ENCODE measurements around the gene D2HGDH. TPM values are rescaled to one million over a fixed set of nuclear protein-coding genes. Genes with fewer than 3 reads are reported as not detected.

The D2HGDH gene
- total and polyA plus RNA-seq, 2 donors from 2014 or later = 37.0 to 49.3 TPM

DNA sequence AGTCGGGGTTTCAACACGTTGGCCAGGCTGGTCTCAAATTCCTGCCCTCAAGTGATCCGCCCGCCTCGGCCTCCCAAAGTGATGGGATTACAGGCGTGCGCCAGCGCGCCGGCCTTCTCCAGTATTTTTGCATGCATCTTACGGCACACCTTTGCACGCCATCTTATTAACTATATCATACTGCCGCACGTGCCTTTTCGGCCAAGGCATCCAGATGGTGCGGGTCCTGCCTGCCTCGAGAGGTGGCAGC, 33.4 kb upstream of the D2HGDH start:
- intact Hi-C loops (cut with DNase I) = no loop called here
- TF ChIP-seq CTCF (IDR thresholded peaks at IDR 0.05; ENCODE audit: borderline replicate concordance, extremely low read depth, insufficient read depth) = no peak
- Histone ChIP-seq H3K27ac (ENCODE audit: low read depth in 2 of 2, low read length in 2 of 2) (peak overlapping the region; percentile 84 to 92), H3K9ac (ENCODE audit: low read length in 3 of 3) (no peak overlapping the region), H3K9me3 (ENCODE audit: control insufficient read depth in 2 of 3, insufficient read depth in 1 of 3, low read length in 3 of 3) (no peaks in the 10 kb centered on the region), H3K27me3 (ENCODE audit: control insufficient read depth, insufficient read depth, low read length) (no peaks in the 10 kb centered on the region), H3K4me3 (ENCODE audit: low read length in 3 of 3) (peak overlapping the region; percentile 39 to 71 (median 57)), H3K4me1 (ENCODE audit: control insufficient read depth in 2 of 3, insufficient read depth in 2 of 3, low read depth in 1 of 3, low read length in 3 of 3) (peaks cover 0 to 7% (median 4%) of the 10 kb centered on the region in 3 donors), H3K36me3 (ENCODE audit: control insufficient read depth in 2 of 3, insufficient read depth in 3 of 3, low read length in 3 of 3) (peaks cover 0 to 5% (median 4%) of the 10 kb centered on the region in 3 donors)
- DNase-seq = peak in 1 of 5 donors; percentile 94
- FAIRE-seq = no peak

- Histone ChIP-seq H3K4me3 (ENCODE audit: low read length in 3 of 3) (peak within 1 kb of the TSS; percentile 39 to 71 (median 59)), H3K9ac (ENCODE audit: low read length in 3 of 3) (peak within 1 kb of the TSS in 2 of 3 donors; percentile 26 to 67), H3K27me3 (ENCODE audit: control insufficient read depth, insufficient read depth, low read length) (no peaks in the 10 kb centered on the region), H3K36me3 (ENCODE audit: control insufficient read depth in 2 of 3, insufficient read depth in 3 of 3, low read length in 3 of 3) (peaks cover 2 to 6% (median 5%) of the 10 kb centered on the region in 3 donors), H3K9me3 (ENCODE audit: control insufficient read depth in 2 of 3, insufficient read depth in 1 of 3, low read length in 3 of 3) (no peaks in the 10 kb centered on the region), H3K4me1 (ENCODE audit: control insufficient read depth in 2 of 3, insufficient read depth in 2 of 3, low read depth in 1 of 3, low read length in 3 of 3) (peaks cover 0 to 7% (median 4%) of the 10 kb centered on the region in 3 donors), H3K27ac (ENCODE audit: low read depth in 2 of 2, low read length in 2 of 2) (peak within 1 kb of the TSS; percentile 84 to 92)
- peak; percentile 43 for TF ChIP-seq CTCF (IDR thresholded peaks at IDR 0.05; ENCODE audit: borderline replicate concordance, extremely low read depth, insufficient read depth)
- FAIRE-seq = no peak
- DNase-seq = peak; percentile 95 to 99 (median 98)
- intact Hi-C loops (cut with DNase I) = no loop called here
These were observed 32.9 kb upstream of the D2HGDH start, which contains the start of gene ING5 for GRCh38 chr2:241701399-241702154. TSS of gene ING5 (plus strand) at chr2:241702039. CDS start at chr2:241702066, 27 bp downstream.

DNA sequence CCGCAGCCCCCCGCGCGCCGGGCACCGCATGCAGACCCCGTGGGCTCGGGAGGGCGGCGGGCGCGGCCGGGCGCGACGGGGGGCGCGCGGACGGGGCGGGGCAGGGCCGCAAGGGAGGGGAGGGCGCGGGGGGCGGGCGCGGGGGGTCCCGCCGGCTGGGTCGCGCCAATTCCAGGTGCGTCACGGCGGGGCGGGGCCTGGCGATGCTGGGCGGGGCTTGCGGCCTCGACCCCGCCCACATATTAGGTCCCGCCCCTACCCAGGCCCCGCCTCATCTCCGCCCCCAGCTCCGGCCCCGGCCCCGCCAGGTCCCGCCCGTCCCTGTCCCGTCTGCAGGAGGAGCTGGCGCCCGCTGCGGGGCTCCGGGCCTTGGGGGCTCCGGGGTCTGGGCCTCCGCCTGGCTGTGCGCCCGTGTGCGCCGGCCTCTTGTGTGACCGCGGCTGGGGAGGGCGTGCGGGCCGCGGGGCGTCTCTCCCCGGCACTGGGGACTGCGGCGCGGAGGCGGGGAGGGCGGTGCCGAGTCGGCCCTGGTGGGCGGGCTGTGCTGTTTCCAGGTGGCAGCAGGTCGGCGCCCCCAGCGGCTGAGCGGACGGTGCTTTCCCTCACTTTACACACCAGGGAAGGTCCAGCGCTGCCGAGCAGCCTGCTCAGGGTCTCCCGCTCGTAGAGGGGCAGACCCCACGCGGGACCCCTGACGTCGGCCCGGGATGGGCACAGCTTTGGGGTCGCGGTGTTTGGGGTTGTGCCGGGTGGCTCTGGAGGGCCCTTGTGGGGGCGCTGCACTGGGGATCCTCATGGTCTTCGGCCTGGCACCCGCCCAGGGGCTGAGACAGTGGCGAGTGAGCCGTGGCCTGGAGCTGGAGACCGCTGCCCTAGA, 32.0 kb upstream of the D2HGDH start:
- Histone ChIP-seq H3K9ac (ENCODE audit: low read length in 3 of 3) (peak overlapping the region in 2 of 3 donors; percentile 17 to 67), H3K36me3 (ENCODE audit: control insufficient read depth in 2 of 3, insufficient read depth in 3 of 3, low read length in 3 of 3) (peaks cover 5 to 7% (median 5%) of the 10 kb centered on the region in 3 donors), H3K27me3 (ENCODE audit: control insufficient read depth, insufficient read depth, low read length) (no peaks in the 10 kb centered on the region), H3K27ac (ENCODE audit: low read depth in 2 of 2, low read length in 2 of 2) (peak overlapping the region; percentile 84 to 85), H3K4me1 (ENCODE audit: control insufficient read depth in 2 of 3, insufficient read depth in 2 of 3, low read depth in 1 of 3, low read length in 3 of 3) (peaks cover 0 to 7% (median 4%) of the 10 kb centered on the region in 3 donors), H3K4me3 (ENCODE audit: low read length in 3 of 3) (peak overlapping the region; percentile 30 to 71 (median 59)), H3K9me3 (ENCODE audit: control insufficient read depth in 2 of 3, insufficient read depth in 1 of 3, low read length in 3 of 3) (no peaks in the 10 kb centered on the region)
- TF ChIP-seq CTCF (IDR thresholded peaks at IDR 0.05; ENCODE audit: borderline replicate concordance, extremely low read depth, insufficient read depth) = peak; percentile 32
- peak; percentile 92 to 96 (median 94) for DNase-seq
- intact Hi-C loops (cut with DNase I) = no loop called here
- no peak for FAIRE-seq

All from kidney (tissue), 14 donors.